ENCODE measurements around the gene HSD3B1. TPM values are rescaled to one million over a fixed set of nuclear protein-coding genes. Genes with fewer than 3 reads are reported as not detected.
A peak's percentile ranks its signal among the peaks of the same experiment; 100 is the strongest.
"Not testable (repeated sequence)": the region's sequence is repeated elsewhere in the genome, so short reads cannot be mapped to it uniquely, and the experiment has no call there.

HSD3B1 gene
- total RNA-seq, 4 donors from 2014 or later: not detected

GRCh38 chr1:119549719-119550132 is 42.7 kb downstream of the HSD3B1 start:
- no peaks in the 10 kb centered on the region for H3K27me3 ChIP-seq
- H3K4me1 ChIP-seq: no peaks in the 10 kb centered on the region
- H3K9me3 ChIP-seq: no peaks in the 10 kb centered on the region
- no peak overlapping the region for H3K4me3 ChIP-seq
- intact Hi-C loops (cut with DNase I; ENCODE audit: low total_unique reads): no loop called here
- H3K36me3 ChIP-seq: no peaks in the 10 kb centered on the region
- H3K27ac ChIP-seq: no peak overlapping the region
- DNase-seq: no peak
- TF ChIP-seq POLR2A (IDR thresholded peaks at IDR 0.05): no peak
- peak in 1 of 4 experiments; percentile 7 for TF ChIP-seq CTCF (IDR thresholded peaks at IDR 0.05)

- no peak overlapping the region for H3K4me3 ChIP-seq
- no peaks in the 10 kb centered on the region for H3K27me3 ChIP-seq
- no peaks in the 10 kb centered on the region for H3K36me3 ChIP-seq
- intact Hi-C loops (cut with DNase I; ENCODE audit: low total_unique reads): no loop called here
- DNase-seq: no peak
- TF ChIP-seq CTCF (IDR thresholded peaks at IDR 0.05) (no peak), POLR2A (IDR thresholded peaks at IDR 0.05) (no peak)
- no peaks in the 10 kb centered on the region for H3K9me3 ChIP-seq
- no peaks in the 10 kb centered on the region for H3K4me1 ChIP-seq
- no peak overlapping the region for H3K27ac ChIP-seq
Observed at GRCh38 chr1:119550381-119550780, 43.4 kb downstream of the HSD3B1 start.

GRCh38 chr1:119551218-119551617 is 44.2 kb downstream of the HSD3B1 start:
- Histone ChIP-seq H3K4me3 (no peak overlapping the region), H3K27me3 (no peaks in the 10 kb centered on the region), H3K9me3 (no peaks in the 10 kb centered on the region), H3K4me1 (no peaks in the 10 kb centered on the region), H3K27ac (no peak overlapping the region), H3K36me3 (no peaks in the 10 kb centered on the region)
- no peak for TF ChIP-seq POLR2A (IDR thresholded peaks at IDR 0.05)
- TF ChIP-seq CTCF (IDR thresholded peaks at IDR 0.05): no peak
- intact Hi-C loops (cut with DNase I; ENCODE audit: low total_unique reads): no loop called here
- DNase-seq: no peak

GRCh38 chr1:119552656-119553055 is 45.6 kb downstream of the HSD3B1 start:
- DNase-seq; H3K36me3 ChIP-seq; H3K27me3 ChIP-seq; H3K4me1 ChIP-seq; H3K4me3 ChIP-seq; H3K27ac ChIP-seq; intact Hi-C loops (cut with DNase I; ENCODE audit: low total_unique reads); H3K9me3 ChIP-seq: not testable (repeated sequence)

GRCh38 chr1:119553302-119554071 is 46.5 kb downstream of the HSD3B1 start:
- H3K4me1 ChIP-seq; H3K27me3 ChIP-seq; intact Hi-C loops (cut with DNase I; ENCODE audit: low total_unique reads); DNase-seq; H3K4me3 ChIP-seq; H3K36me3 ChIP-seq; H3K9me3 ChIP-seq; H3K27ac ChIP-seq: not testable (repeated sequence)

GRCh38 chr1:119554183-119554582 is 47.2 kb downstream of the HSD3B1 start:
- Histone ChIP-seq H3K4me3 (no peak overlapping the region), H3K4me1 (no peaks in the 10 kb centered on the region), H3K27ac (no peak overlapping the region), H3K36me3 (no peaks in the 10 kb centered on the region), H3K9me3 (no peaks in the 10 kb centered on the region), H3K27me3 (no peaks in the 10 kb centered on the region)
- no peak for DNase-seq
- intact Hi-C loops (cut with DNase I; ENCODE audit: low total_unique reads): no loop called here
- TF ChIP-seq CTCF (IDR thresholded peaks at IDR 0.05): no peak
- no peak for TF ChIP-seq POLR2A (IDR thresholded peaks at IDR 0.05)

Data from uterus (tissue), 4 donors.